ENCODE measurements around the gene PTPN6.

Gene PTPN6

DNA sequence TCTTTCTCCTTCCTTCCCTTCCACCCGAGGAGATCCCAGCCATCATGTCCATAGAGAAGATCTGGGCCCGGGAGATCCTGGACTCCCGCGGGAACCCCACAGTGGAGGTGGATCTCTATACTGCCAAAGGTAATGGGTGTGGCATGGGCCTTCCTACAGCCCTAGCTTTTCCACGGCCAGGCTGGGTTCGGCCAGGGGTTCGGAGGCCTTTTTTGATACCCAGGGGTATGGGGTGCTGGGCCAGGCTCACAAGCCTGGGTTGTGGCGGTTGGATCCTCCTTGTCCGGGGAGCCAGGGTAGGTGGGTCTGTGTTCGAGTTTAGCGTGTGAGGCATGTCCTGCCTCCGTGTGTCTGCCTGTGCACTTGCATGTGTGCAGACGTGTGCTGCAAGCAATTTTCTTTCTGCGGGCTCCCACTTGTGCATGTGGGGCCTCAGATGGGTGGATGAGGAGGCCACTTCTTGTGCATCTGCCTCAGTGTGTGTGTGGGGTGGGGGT lies 35.3 kb upstream of the PTPN6 start:
- no peak overlapping the region for H3K4me3 ChIP-seq (ENCODE audit: low read depth in 1 of 2, low read length in 1 of 2)
- H3K36me3 ChIP-seq, result no peaks in the 10 kb centered on the region
- H3K4me1 ChIP-seq (ENCODE audit: control insufficient read depth in 1 of 2, insufficient read depth in 1 of 2, low read depth in 1 of 2, low read length in 1 of 2), result peaks cover 7 to 13% of the 10 kb centered on the region in 2 experiments
- H3K27me3 ChIP-seq, result peaks cover 91% of the 10 kb centered on the region
- no peaks in the 10 kb centered on the region for H3K9me3 ChIP-seq
- H3K27ac ChIP-seq, result no peak overlapping the region
- TF ChIP-seq CTCF (IDR thresholded peaks at IDR 0.05), result no peak

GRCh38 chr12:6916426-6917200 lies 34.5 kb upstream of the PTPN6 start:
- no peak overlapping the region for H3K4me3 ChIP-seq (ENCODE audit: low read depth in 1 of 2, low read length in 1 of 2)
- H3K27ac ChIP-seq, result no peak overlapping the region
- H3K4me1 ChIP-seq (ENCODE audit: control insufficient read depth in 1 of 2, insufficient read depth in 1 of 2, low read depth in 1 of 2, low read length in 1 of 2), result peaks cover 7 to 13% of the 10 kb centered on the region in 2 experiments
- peaks cover 91% of the 10 kb centered on the region for H3K27me3 ChIP-seq
- H3K36me3 ChIP-seq, result no peaks in the 10 kb centered on the region
- H3K9me3 ChIP-seq, result no peaks in the 10 kb centered on the region
- no peak for TF ChIP-seq CTCF (IDR thresholded peaks at IDR 0.05)

GRCh38 chr12:6917491-6918231 lies 33.5 kb upstream of the PTPN6 start:
- Histone ChIP-seq H3K4me3 (ENCODE audit: low read depth in 1 of 2, low read length in 1 of 2) (no peak overlapping the region), H3K27me3 (peaks cover 91% of the 10 kb centered on the region), H3K27ac (no peak overlapping the region), H3K9me3 (no peaks in the 10 kb centered on the region), H3K36me3 (no peaks in the 10 kb centered on the region), H3K4me1 (ENCODE audit: control insufficient read depth in 1 of 2, insufficient read depth in 1 of 2, low read depth in 1 of 2, low read length in 1 of 2) (peaks cover 10 to 19% of the 10 kb centered on the region in 2 experiments)
- no peak for TF ChIP-seq CTCF (IDR thresholded peaks at IDR 0.05)

- TF ChIP-seq CTCF (IDR thresholded peaks at IDR 0.05), result no peak
These were observed 31.6 kb upstream of the PTPN6 start for GRCh38 chr12:6919588-6919987.

GRCh38 chr12:6921539-6921938 lies 29.6 kb upstream of the PTPN6 start:
- Histone ChIP-seq H3K27ac (no peak overlapping the region), H3K4me3 (ENCODE audit: low read depth in 1 of 2, low read length in 1 of 2) (no peak overlapping the region), H3K27me3 (peaks cover 83% of the 10 kb centered on the region), H3K4me1 (ENCODE audit: control insufficient read depth in 1 of 2, insufficient read depth in 1 of 2, low read depth in 1 of 2, low read length in 1 of 2) (peaks cover 14 to 20% of the 10 kb centered on the region in 2 experiments), H3K36me3 (no peaks in the 10 kb centered on the region), H3K9me3 (no peaks in the 10 kb centered on the region)
- no peak for TF ChIP-seq CTCF (IDR thresholded peaks at IDR 0.05)

More at GRCh38 chr12:6919588-6919987, 31.6 kb upstream of the PTPN6 start:
- no peaks in the 10 kb centered on the region for H3K36me3 ChIP-seq
- peaks cover 17 to 24% of the 10 kb centered on the region in 2 experiments for H3K4me1 ChIP-seq (ENCODE audit: control insufficient read depth in 1 of 2, insufficient read depth in 1 of 2, low read depth in 1 of 2, low read length in 1 of 2)
- no peak overlapping the region for H3K4me3 ChIP-seq (ENCODE audit: low read depth in 1 of 2, low read length in 1 of 2)
- no peaks in the 10 kb centered on the region for H3K9me3 ChIP-seq
- peaks cover 84% of the 10 kb centered on the region for H3K27me3 ChIP-seq
- no peak overlapping the region for H3K27ac ChIP-seq

Measured in neutrophil (primary cell).